ENCODE data around the gene MTG1.
"Not testable (repeated sequence)": the region's sequence is repeated elsewhere in the genome, so short reads cannot be mapped to it uniquely, and the experiment has no call there.

Gene MTG1

GRCh38 chr10:133361227-133361626 lies 32.7 kb upstream of the MTG1 start:
- Histone ChIP-seq H3K9ac (ENCODE audit: low read depth, low read length) (no peak overlapping the region), H3K36me3 (ENCODE audit: control insufficient read depth, insufficient read depth, low read length) (peaks cover 33% of the 10 kb centered on the region), H3K9me3 (ENCODE audit: control insufficient read depth, insufficient read depth, low read length) (no peaks in the 10 kb centered on the region), H3K4me3 (ENCODE audit: low read depth, low read length) (no peak overlapping the region), H3K27me3 (ENCODE audit: control insufficient read depth, insufficient read depth, low read length) (peaks cover 6% of the 10 kb centered on the region), H3K4me1 (ENCODE audit: control insufficient read depth, insufficient read depth, low read length) (no peaks in the 10 kb centered on the region)

- no peak overlapping the region for H3K4me3 ChIP-seq (ENCODE audit: low read depth, low read length)
- peaks cover 6% of the 10 kb centered on the region for H3K27me3 ChIP-seq (ENCODE audit: control insufficient read depth, insufficient read depth, low read length)
- no peaks in the 10 kb centered on the region for H3K4me1 ChIP-seq (ENCODE audit: control insufficient read depth, insufficient read depth, low read length)
- H3K9me3 ChIP-seq (ENCODE audit: control insufficient read depth, insufficient read depth, low read length) = no peaks in the 10 kb centered on the region
- peaks cover 36% of the 10 kb centered on the region for H3K36me3 ChIP-seq (ENCODE audit: control insufficient read depth, insufficient read depth, low read length)
- H3K9ac ChIP-seq (ENCODE audit: low read depth, low read length) = no peak overlapping the region
These were observed 32.0 kb upstream of the MTG1 start for GRCh38 chr10:133361773-133362441.

- H3K27me3 ChIP-seq (ENCODE audit: control insufficient read depth, insufficient read depth, low read length) = peaks cover 6% of the 10 kb centered on the region
- no peak overlapping the region for H3K9ac ChIP-seq (ENCODE audit: low read depth, low read length)
- no peaks in the 10 kb centered on the region for H3K4me1 ChIP-seq (ENCODE audit: control insufficient read depth, insufficient read depth, low read length)
- no peak overlapping the region for H3K4me3 ChIP-seq (ENCODE audit: low read depth, low read length)
- no peaks in the 10 kb centered on the region for H3K9me3 ChIP-seq (ENCODE audit: control insufficient read depth, insufficient read depth, low read length)
- peaks cover 37% of the 10 kb centered on the region for H3K36me3 ChIP-seq (ENCODE audit: control insufficient read depth, insufficient read depth, low read length)
These were observed 31.1 kb upstream of the MTG1 start for GRCh38 chr10:133362846-133363245.

- no peak overlapping the region for H3K9ac ChIP-seq (ENCODE audit: low read depth, low read length)
- peaks cover 45% of the 10 kb centered on the region for H3K36me3 ChIP-seq (ENCODE audit: control insufficient read depth, insufficient read depth, low read length)
- H3K4me3 ChIP-seq (ENCODE audit: low read depth, low read length) = no peak overlapping the region
- peaks cover 4% of the 10 kb centered on the region for H3K27me3 ChIP-seq (ENCODE audit: control insufficient read depth, insufficient read depth, low read length)
- H3K4me1 ChIP-seq (ENCODE audit: control insufficient read depth, insufficient read depth, low read length) = no peaks in the 10 kb centered on the region
- no peaks in the 10 kb centered on the region for H3K9me3 ChIP-seq (ENCODE audit: control insufficient read depth, insufficient read depth, low read length)
These were observed 29.1 kb upstream of the MTG1 start for GRCh38 chr10:133364645-133365431.

GRCh38 chr10:133365461-133366129 lies 28.4 kb upstream of the MTG1 start:
- Histone ChIP-seq H3K9ac (ENCODE audit: low read depth, low read length) (no peak overlapping the region), H3K36me3 (ENCODE audit: control insufficient read depth, insufficient read depth, low read length) (peaks cover 52% of the 10 kb centered on the region), H3K4me1 (ENCODE audit: control insufficient read depth, insufficient read depth, low read length) (no peaks in the 10 kb centered on the region), H3K27me3 (ENCODE audit: control insufficient read depth, insufficient read depth, low read length) (no peaks in the 10 kb centered on the region), H3K9me3 (ENCODE audit: control insufficient read depth, insufficient read depth, low read length) (no peaks in the 10 kb centered on the region), H3K4me3 (ENCODE audit: low read depth, low read length) (no peak overlapping the region)

- Histone ChIP-seq H3K36me3 (ENCODE audit: control insufficient read depth, insufficient read depth, low read length) (peaks cover 52% of the 10 kb centered on the region), H3K4me1 (ENCODE audit: control insufficient read depth, insufficient read depth, low read length) (no peaks in the 10 kb centered on the region), H3K4me3 (ENCODE audit: low read depth, low read length) (no peak overlapping the region), H3K9me3 (ENCODE audit: control insufficient read depth, insufficient read depth, low read length) (no peaks in the 10 kb centered on the region), H3K27me3 (ENCODE audit: control insufficient read depth, insufficient read depth, low read length) (no peaks in the 10 kb centered on the region), H3K9ac (ENCODE audit: low read depth, low read length) (no peak overlapping the region)
These were observed 27.9 kb upstream of the MTG1 start for GRCh38 chr10:133366130-133366478.

GRCh38 chr10:133366751-133367150 lies 27.2 kb upstream of the MTG1 start:
- H3K27me3 ChIP-seq (ENCODE audit: control insufficient read depth, insufficient read depth, low read length) = no peaks in the 10 kb centered on the region
- H3K36me3 ChIP-seq (ENCODE audit: control insufficient read depth, insufficient read depth, low read length) = peaks cover 58% of the 10 kb centered on the region
- H3K4me3 ChIP-seq (ENCODE audit: low read depth, low read length) = no peak overlapping the region
- H3K4me1 ChIP-seq (ENCODE audit: control insufficient read depth, insufficient read depth, low read length) = no peaks in the 10 kb centered on the region
- H3K9ac ChIP-seq (ENCODE audit: low read depth, low read length) = no peak overlapping the region
- no peaks in the 10 kb centered on the region for H3K9me3 ChIP-seq (ENCODE audit: control insufficient read depth, insufficient read depth, low read length)

GRCh38 chr10:133367461-133367860 lies 26.5 kb upstream of the MTG1 start:
- not testable (repeated sequence) for H3K4me1 ChIP-seq (ENCODE audit: control insufficient read depth, insufficient read depth, low read length); H3K4me3 ChIP-seq (ENCODE audit: low read depth, low read length); H3K9me3 ChIP-seq (ENCODE audit: control insufficient read depth, insufficient read depth, low read length); H3K27me3 ChIP-seq (ENCODE audit: control insufficient read depth, insufficient read depth, low read length); H3K9ac ChIP-seq (ENCODE audit: low read depth, low read length)
- H3K36me3 ChIP-seq (ENCODE audit: control insufficient read depth, insufficient read depth, low read length) = peaks cover 55% of the 10 kb centered on the region

- no peaks in the 10 kb centered on the region for H3K27me3 ChIP-seq (ENCODE audit: control insufficient read depth, insufficient read depth, low read length)
- H3K9me3 ChIP-seq (ENCODE audit: control insufficient read depth, insufficient read depth, low read length) = no peaks in the 10 kb centered on the region
- H3K4me3 ChIP-seq (ENCODE audit: low read depth, low read length) = no peak overlapping the region
- H3K4me1 ChIP-seq (ENCODE audit: control insufficient read depth, insufficient read depth, low read length) = no peaks in the 10 kb centered on the region
- H3K9ac ChIP-seq (ENCODE audit: low read depth, low read length) = no peak overlapping the region
- H3K36me3 ChIP-seq (ENCODE audit: control insufficient read depth, insufficient read depth, low read length) = peaks cover 48% of the 10 kb centered on the region
These were observed 25.8 kb upstream of the MTG1 start for GRCh38 chr10:133368153-133368552.

GRCh38 chr10:133370030-133370786 lies 23.7 kb upstream of the MTG1 start:
- Histone ChIP-seq H3K36me3 (ENCODE audit: control insufficient read depth, insufficient read depth, low read length) (peaks cover 39% of the 10 kb centered on the region), H3K4me1 (ENCODE audit: control insufficient read depth, insufficient read depth, low read length) (no peaks in the 10 kb centered on the region)

GRCh38 chr10:133372507-133372906 lies 21.4 kb upstream of the MTG1 start:
- Histone ChIP-seq H3K4me1 (ENCODE audit: control insufficient read depth, insufficient read depth, low read length) (no peaks in the 10 kb centered on the region), H3K36me3 (ENCODE audit: control insufficient read depth, insufficient read depth, low read length) (peaks cover 22% of the 10 kb centered on the region), H3K9me3 (ENCODE audit: control insufficient read depth, insufficient read depth, low read length) (no peaks in the 10 kb centered on the region), H3K27me3 (ENCODE audit: control insufficient read depth, insufficient read depth, low read length) (peaks cover 36% of the 10 kb centered on the region), H3K9ac (ENCODE audit: low read depth, low read length) (no peak overlapping the region), H3K4me3 (ENCODE audit: low read depth, low read length) (peak overlapping the region; percentile 18)

More at GRCh38 chr10:133370030-133370786, 23.7 kb upstream of the MTG1 start:
- H3K27me3 ChIP-seq (ENCODE audit: control insufficient read depth, insufficient read depth, low read length) = peaks cover 13% of the 10 kb centered on the region
- H3K9me3 ChIP-seq (ENCODE audit: control insufficient read depth, insufficient read depth, low read length) = no peaks in the 10 kb centered on the region
- no peak overlapping the region for H3K4me3 ChIP-seq (ENCODE audit: low read depth, low read length)
- H3K9ac ChIP-seq (ENCODE audit: low read depth, low read length) = no peak overlapping the region
